ENCODE results near the gene PHF11.

The PHF11 gene

GRCh38 chr13:49524740-49525501 is 29.2 kb downstream of the PHF11 start:
- H4K20me1 ChIP-seq (ENCODE audit: insufficient read depth), result no peaks in the 10 kb centered on the region
- H3K27ac ChIP-seq, result no peak overlapping the region
- no peak for TF ChIP-seq CTCF (conservative IDR thresholded peaks at IDR 0.05; ENCODE audit: low read depth, low read length)
- no peak overlapping the region for H2AFZ ChIP-seq (ENCODE audit: low read depth)
- no peak overlapping the region for H3K4me3 ChIP-seq (IDR thresholded peaks at IDR 0.05; ENCODE audit: insufficient read depth, low read depth, low read length)
- H3K79me2 ChIP-seq (ENCODE audit: insufficient read depth, low read depth), result no peaks in the 10 kb centered on the region
- no peaks in the 10 kb centered on the region for H3K27me3 ChIP-seq (ENCODE audit: insufficient read depth, low read depth)
- H3K9ac ChIP-seq, result no peak overlapping the region
- no peaks in the 10 kb centered on the region for H3K36me3 ChIP-seq (ENCODE audit: insufficient read depth)
- no peak overlapping the region for H3K4me2 ChIP-seq
- H3K4me1 ChIP-seq (ENCODE audit: low read depth, poor library complexity, severe bottlenecking), result no peaks in the 10 kb centered on the region

DNA sequence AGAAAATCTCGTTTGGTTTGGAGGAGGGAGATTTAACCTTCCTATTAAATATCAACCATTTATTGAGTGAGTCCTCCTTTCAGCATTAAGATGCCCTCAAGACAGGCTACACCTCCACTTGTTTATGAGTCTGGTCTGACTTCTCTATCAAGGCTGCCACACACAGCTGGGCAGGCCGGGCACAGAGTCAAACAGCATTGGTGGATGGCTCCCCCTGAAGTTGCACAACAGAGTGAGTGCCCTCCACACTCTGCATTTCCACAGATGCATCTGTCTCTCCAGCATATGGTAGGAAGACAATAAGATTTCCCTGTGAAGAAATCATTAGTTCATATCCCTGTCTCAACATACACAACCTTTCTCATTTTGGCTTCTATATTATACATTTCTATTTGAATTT is 31.4 kb downstream of the PHF11 start:
- no peak overlapping the region for H3K27ac ChIP-seq
- H3K4me1 ChIP-seq (ENCODE audit: low read depth, poor library complexity, severe bottlenecking), result no peaks in the 10 kb centered on the region
- H3K36me3 ChIP-seq (ENCODE audit: insufficient read depth), result no peaks in the 10 kb centered on the region

DNA sequence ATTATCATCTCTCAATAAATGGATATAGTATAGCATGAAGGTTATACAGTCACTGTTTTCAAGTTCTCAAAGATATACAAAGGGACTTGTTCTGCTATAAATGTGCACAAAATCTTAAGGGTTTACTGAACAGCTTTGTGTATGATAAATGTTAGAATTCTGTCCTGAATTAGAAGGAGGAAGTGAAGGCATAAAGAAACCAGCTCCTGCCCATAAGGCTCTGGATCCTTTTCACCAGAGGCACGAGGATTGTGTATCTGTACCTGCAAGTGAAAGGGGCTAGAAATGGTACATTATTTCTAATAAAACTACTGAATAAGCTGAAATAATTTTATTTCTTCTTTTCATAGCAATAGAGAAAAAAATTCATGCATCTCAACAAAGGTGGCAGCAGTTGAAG is 32.4 kb downstream of the PHF11 start:
- no peaks in the 10 kb centered on the region for H4K20me1 ChIP-seq (ENCODE audit: insufficient read depth)
- H3K36me3 ChIP-seq (ENCODE audit: insufficient read depth), result no peaks in the 10 kb centered on the region
- no peaks in the 10 kb centered on the region for H3K79me2 ChIP-seq (ENCODE audit: insufficient read depth, low read depth)
- H3K4me3 ChIP-seq (IDR thresholded peaks at IDR 0.05; ENCODE audit: insufficient read depth, low read depth, low read length), result no peak overlapping the region
- H2AFZ ChIP-seq (ENCODE audit: low read depth), result no peak overlapping the region
- no peak for TF ChIP-seq CTCF (conservative IDR thresholded peaks at IDR 0.05; ENCODE audit: low read depth, low read length)
- peaks cover 8% of the 10 kb centered on the region for H3K4me1 ChIP-seq (ENCODE audit: low read depth, poor library complexity, severe bottlenecking)
- no peak overlapping the region for H3K9ac ChIP-seq
- H3K27ac ChIP-seq, result no peak overlapping the region
- H3K4me2 ChIP-seq, result no peak overlapping the region
- H3K27me3 ChIP-seq (ENCODE audit: insufficient read depth, low read depth), result no peaks in the 10 kb centered on the region

More for the DNA sequence above, 31.4 kb downstream of the PHF11 start:
- Histone ChIP-seq H3K4me2 (no peak overlapping the region), H3K27me3 (ENCODE audit: insufficient read depth, low read depth) (no peaks in the 10 kb centered on the region), H3K9ac (no peak overlapping the region), H3K79me2 (ENCODE audit: insufficient read depth, low read depth) (no peaks in the 10 kb centered on the region), H3K4me3 (IDR thresholded peaks at IDR 0.05; ENCODE audit: insufficient read depth, low read depth, low read length) (no peak overlapping the region), H2AFZ (ENCODE audit: low read depth) (no peak overlapping the region), H4K20me1 (ENCODE audit: insufficient read depth) (no peaks in the 10 kb centered on the region)
- TF ChIP-seq CTCF (conservative IDR thresholded peaks at IDR 0.05; ENCODE audit: low read depth, low read length), result no peak

DNA sequence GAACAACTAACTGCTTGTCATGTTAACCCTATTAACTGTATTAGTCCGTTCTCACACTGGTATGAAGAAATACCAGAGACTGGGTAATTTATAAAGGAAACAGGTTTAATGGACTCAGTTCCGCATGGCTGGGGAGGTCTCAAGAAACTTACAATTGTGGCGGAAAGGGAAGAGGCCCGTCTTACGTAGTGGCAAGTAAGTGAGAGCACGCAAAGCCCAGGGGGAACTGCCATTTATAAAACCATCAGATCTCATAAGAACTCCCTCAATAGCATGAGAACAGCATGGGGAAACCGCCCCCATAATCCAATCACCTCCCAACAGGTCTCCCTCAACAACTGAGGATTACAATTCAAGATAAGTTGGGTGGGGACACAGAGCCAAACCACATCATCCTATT is 34.7 kb downstream of the PHF11 start:
- no peak overlapping the region for H3K4me2 ChIP-seq
- H3K27me3 ChIP-seq (ENCODE audit: insufficient read depth, low read depth), result no peaks in the 10 kb centered on the region
- H2AFZ ChIP-seq (ENCODE audit: low read depth), result no peak overlapping the region
- no peaks in the 10 kb centered on the region for H3K79me2 ChIP-seq (ENCODE audit: insufficient read depth, low read depth)
- H3K4me3 ChIP-seq (IDR thresholded peaks at IDR 0.05; ENCODE audit: insufficient read depth, low read depth, low read length), result no peak overlapping the region
- H3K36me3 ChIP-seq (ENCODE audit: insufficient read depth), result no peaks in the 10 kb centered on the region
- no peak overlapping the region for H3K9ac ChIP-seq
- H4K20me1 ChIP-seq (ENCODE audit: insufficient read depth), result no peaks in the 10 kb centered on the region
- no peak overlapping the region for H3K27ac ChIP-seq
- TF ChIP-seq CTCF (conservative IDR thresholded peaks at IDR 0.05; ENCODE audit: low read depth, low read length), result no peak
- H3K4me1 ChIP-seq (ENCODE audit: low read depth, poor library complexity, severe bottlenecking), result peaks cover 15% of the 10 kb centered on the region
